Activated CD4-positive, alpha-beta T cell treated with anti-CD3 and anti-CD28 coated beads, Interleukin-2, amount 50 U/mL, for 1 hour (primary cell): Measurements from ENCODE around the gene PYGB.
"Not testable (repeated sequence)": the region's sequence is repeated elsewhere in the genome, so short reads cannot be mapped to it uniquely, and the experiment has no call there.

ENCODE experiments used
- DNase-seq: peaks from one replicate; pipeline ENCODE4 v3.0.0-alpha.2; 2020

Gene PYGB

GRCh38 chr20:25296094-25297093, 48.5 kb downstream of the PYGB start:
- DNase-seq: no peak

GRCh38 chr20:25297141-25297905, 49.4 kb downstream of the PYGB start:
- DNase-seq: no peak

DNA sequence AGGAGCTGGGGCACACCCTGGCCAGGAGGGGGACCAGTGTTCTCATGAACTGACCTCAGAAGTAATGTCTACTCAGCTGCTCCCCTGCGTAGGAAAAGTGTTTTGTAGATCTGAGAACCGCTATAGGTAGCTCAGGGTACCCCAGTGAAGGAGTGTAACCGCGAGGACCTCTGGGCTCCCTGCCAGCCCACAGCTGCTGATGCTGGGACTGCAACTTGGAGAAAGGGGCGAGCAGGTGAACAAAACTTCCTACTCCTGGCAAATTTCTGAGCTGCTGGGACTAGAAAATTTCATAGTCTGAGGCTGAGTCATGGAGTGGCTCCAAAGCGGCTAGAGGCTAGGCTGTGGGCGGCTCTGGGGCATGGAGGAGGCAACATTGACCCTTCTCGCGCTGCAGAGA, 51.9 kb downstream of the PYGB start:
- no peak for DNase-seq

- DNase-seq: no peak
Observed at GRCh38 chr20:25300496-25301170, 52.7 kb downstream of the PYGB start.

DNA sequence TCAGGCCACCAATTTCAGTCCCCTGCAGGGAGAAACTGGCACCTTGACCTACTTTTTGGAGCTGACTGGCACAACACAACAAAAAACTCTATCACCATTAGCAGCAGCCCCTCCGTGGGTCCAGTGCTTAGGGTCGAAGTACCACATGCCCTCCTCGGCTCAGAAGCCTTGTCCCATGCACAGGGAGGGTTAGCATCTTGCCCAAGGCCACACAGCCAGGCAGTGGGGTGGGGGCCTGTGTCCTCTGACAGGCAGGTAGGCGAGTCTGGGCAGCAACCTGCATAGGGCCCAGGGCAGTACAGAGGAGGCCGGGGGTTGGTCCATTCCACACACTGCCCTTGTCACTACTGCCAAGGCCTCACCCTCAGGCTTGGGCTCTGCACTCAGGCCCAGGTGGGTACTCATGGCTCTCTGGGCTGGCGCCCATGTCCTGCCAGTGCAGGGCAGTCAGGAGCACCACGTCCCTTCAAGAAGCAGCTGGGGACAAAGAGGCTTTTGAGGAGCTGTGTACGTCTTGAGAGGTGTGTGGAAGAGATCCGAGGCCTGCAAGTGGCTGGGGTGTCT, 53.6 kb downstream of the PYGB start:
- DNase-seq: no peak

- no peak for DNase-seq
Observed at GRCh38 chr20:25302596-25302995, 54.7 kb downstream of the PYGB start.

GRCh38 chr20:25303292-25304024, 55.6 kb downstream of the PYGB start:
- DNase-seq: no peak

DNA sequence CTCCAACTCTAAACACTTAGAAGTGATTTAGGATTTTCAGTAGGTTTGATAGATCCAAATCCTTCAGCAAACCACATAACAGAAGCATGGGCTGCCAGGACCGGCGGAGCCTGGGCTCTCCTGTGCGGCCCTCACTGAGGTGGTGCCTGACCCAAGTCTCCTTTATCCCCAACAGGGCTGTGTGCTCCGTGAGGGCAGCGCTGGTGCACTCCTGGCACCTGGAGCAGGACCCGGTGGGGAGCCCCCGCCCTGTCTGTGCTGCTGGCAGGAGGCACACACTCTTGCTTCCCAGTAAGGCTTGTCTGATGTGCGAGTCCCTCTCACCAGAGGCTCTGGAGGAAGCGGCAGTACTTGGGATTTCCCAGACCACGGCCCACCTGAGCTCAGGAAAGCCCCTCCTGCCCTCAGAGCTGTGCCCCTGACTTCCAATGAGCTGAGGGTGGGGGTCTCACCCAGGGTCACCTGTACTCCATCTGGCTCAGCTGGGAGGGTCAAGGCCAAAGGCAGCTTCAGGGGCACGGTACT, 56.2 kb downstream of the PYGB start:
- no peak for DNase-seq

GRCh38 chr20:25306991-25307903, 59.4 kb downstream of the PYGB start:
- DNase-seq: no peak

GRCh38 chr20:25308083-25308491, 60.2 kb downstream of the PYGB start:
- no peak for DNase-seq

DNA sequence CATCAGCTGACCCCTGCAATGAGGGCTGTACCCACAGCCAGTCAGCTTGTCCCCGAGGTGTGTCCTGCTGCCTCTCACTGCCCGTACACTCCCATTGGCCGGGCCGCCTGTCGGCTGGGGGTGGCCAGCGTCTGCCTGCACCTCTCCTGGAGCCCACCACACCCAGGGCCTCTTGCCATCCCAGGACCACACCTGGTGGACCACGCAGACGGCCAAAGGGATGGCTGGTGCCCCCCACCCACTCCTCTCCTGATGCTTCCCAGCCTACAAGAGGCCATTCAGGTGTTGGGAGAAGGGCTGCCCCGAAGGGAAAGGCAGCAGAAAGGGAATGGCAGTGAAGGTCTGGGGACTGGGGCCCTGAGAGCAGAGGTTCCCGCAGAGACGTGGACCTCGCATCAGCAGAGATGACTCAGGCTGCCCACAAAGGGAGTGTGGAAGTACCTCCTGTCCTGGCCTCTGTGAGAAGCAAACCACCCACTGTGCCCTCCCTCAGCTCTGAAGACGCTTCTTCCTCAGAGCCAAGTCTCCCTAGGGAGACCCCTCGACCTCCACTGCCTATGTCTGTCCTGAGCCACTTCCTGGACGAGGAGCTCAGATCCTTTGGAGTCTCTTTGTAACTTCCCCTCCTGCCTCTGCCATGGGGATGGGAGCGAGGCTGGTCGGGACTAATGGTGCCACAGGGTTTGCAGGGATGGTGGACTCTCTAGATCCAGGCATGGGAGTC, 60.9 kb downstream of the PYGB start:
- DNase-seq: no peak

DNA sequence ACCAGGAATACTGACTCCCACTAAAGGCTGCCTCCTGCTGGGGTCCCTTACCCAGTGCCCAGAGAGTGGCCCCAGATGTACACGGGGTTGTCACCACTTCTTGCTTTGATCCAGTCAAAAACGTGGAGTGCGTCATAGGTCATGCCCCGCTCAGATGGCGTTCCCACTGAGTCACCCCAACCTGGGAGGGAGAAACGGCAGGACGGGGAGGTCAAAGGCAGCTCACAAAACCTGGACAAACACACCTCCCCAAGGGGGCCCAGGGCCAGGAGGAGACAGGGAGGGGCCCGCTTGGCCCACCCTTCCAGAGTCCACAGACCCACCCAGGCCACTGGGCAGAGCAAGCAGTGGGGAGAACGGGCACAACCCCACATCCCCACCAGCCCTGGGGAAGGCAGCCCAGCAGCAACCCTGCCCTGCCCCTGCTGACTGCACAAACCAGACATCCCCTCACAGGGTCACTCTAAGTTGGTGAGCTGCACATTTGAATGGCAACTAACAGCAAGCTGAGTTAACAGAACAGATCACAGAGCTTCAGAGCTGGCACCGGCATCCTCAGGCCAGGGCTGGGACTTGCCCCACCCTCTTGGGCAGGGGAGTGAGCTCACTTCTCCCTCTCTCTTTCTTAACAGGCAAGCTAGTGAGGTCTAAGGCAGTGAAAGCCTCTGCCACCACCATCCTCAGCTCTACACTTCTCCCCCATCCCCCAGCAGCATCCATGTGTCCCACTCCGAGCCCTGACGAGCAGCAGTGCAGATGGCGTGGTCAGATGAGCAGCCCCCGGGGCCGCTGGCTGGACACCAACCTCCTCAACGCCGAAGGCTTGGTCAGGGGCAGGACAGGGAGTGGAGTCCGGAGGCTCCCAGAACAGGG, 61.7 kb downstream of the PYGB start:
- no peak for DNase-seq

- DNase-seq: peak; percentile 16
Observed at GRCh38 chr20:25310268-25310920, 62.5 kb downstream of the PYGB start.

GRCh38 chr20:25310921-25311728, 63.2 kb downstream of the PYGB start:
- DNase-seq: no peak

DNA sequence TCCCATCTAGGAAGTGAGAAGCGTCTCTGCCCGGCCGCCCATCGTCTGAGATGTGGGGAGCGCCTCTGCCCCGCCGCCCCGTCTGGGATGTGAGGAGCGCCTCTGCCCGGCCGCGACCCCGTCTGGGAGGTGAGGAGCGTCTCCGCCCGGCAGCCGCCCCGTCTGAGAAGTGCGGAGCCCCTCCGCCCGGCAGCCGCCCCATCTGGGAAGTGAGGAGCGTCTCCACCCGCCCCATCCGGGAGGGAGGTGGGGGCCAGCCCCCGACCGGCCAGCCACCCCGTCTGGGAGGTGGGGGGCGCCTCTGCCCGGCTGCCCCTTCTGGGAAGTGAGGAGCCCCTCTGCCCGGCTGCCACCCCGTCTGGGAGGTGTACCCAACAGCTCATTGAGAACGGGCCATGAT, 64.8 kb downstream of the PYGB start:
- not testable (repeated sequence) for DNase-seq

GRCh38 chr20:25313593-25313992, 65.7 kb downstream of the PYGB start:
- no peak for DNase-seq
